TTC549 (cell line): ENCODE results near the gene CNOT9.
"Not testable (repeated sequence)": the region's sequence is repeated elsewhere in the genome, so short reads cannot be mapped to it uniquely, and the experiment has no call there.

ENCODE experiments used
- FAIRE-seq: peaks from 2 replicates; lab custom pipeline; 2012; peaks lifted over from hg19 to GRCh38; lab: Jason Lieb, UNC

Gene CNOT9, protein sequence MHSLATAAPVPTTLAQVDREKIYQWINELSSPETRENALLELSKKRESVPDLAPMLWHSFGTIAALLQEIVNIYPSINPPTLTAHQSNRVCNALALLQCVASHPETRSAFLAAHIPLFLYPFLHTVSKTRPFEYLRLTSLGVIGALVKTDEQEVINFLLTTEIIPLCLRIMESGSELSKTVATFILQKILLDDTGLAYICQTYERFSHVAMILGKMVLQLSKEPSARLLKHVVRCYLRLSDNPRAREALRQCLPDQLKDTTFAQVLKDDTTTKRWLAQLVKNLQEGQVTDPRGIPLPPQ

DNA sequence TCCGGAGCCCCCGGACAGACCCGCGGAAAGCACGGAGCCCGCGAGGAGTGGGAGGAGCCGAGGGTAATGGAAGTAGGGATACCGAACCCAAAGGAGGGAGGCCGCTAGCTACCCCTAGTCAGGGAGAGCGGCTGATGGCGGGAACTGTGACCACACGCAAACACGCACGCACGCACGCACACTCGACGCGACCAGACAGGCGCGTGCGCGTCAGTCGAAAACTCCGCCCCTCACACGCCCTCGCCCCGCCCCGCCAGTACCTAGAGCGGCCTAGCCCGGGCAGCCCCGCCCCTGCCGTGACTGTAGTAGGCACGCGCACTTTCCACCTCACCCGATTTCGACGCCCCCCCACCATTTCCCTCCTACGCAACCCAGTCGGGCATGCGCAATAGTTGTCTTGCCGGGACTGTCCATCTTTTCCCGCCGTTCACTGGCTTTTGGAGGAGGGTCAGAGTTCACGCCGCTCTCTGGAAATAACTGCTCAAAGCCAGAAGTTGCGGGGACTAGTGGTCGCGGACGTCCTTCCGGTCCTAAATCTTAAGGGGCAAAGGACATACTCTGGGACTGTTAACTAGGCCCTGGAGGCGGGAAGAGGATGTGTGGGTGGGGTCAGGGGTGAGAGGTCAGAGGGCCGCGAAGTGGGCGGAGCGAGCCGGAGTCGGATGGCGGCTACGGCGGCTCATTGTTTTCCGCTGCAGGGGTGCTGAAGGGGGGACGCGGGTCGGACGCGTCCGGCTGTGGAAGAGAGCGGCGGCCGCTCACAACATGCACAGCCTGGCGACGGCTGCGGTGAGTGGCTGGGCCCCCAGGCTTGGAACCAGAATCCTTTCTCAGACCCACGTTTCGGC lies at the start of gene CNOT9, which contains the start of gene USP37:
CNOT9 (plus strand) TSS at position 650 of the 848 bp plus-strand sequence; CDS start at position 766, 116 bp downstream.
USP37 (minus strand) TSS at position 162 of the 848 bp plus-strand sequence. CDS start 9,698 bp downstream, outside the sequence.
- FAIRE-seq = peak; percentile 85

DNA sequence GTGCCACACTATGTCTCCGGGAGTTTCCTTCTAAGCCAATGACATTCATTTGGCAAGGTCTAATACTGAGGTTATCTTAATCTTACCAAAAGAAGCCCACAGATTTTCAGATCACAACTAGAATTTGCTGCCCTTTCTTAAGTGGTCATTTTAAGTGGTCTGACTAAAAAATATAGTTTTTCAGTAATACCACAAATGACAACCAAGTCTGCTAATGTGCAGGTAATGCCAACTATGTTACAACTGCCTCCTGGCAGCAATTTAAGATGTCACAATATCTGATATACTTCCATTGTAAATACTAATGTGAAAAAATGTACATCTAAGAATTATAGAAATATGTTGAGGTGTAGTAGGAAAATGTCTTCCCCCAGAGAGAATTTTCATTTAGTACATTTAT lies 49.8 kb upstream of the CNOT9 start:
- FAIRE-seq = no peak

DNA sequence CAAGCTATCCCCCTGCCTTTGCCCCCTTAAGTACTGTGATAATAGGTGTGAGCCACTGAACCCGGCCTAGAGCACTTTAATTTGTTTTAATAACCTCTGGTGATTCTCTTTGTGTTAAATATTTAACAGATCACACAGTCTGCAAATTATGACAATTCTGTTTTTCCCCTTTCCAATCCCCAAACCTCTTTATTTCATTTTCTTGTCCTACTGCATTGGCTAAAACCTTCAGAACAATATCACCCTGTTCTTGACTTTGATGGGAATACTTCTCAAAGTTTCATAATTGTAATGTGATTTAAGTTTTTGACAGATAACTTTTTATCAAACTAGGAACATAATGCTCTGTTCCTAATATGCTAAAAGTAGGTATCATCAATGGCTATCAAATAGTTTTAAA lies 45.0 kb upstream of the CNOT9 start:
- no peak for FAIRE-seq

DNA sequence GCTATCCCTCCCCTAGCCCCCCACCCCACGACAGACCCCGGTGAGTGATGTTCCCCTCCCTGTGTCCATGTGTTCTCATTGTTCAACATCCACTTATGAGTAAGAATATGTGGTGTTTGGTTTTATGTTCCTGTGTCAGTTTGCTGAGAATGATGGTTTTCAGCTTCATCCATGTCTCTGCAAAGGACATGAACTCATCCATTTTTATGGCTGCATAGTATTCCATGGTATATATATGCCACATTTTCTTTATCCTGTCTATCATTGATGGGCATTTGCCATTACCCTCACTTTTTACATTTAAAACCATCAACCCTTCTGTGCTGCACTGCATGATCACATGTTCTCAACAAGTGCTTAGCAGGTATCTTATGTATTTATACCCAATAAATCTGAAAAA lies 40.2 kb upstream of the CNOT9 start:
- not testable (repeated sequence) for FAIRE-seq

DNA sequence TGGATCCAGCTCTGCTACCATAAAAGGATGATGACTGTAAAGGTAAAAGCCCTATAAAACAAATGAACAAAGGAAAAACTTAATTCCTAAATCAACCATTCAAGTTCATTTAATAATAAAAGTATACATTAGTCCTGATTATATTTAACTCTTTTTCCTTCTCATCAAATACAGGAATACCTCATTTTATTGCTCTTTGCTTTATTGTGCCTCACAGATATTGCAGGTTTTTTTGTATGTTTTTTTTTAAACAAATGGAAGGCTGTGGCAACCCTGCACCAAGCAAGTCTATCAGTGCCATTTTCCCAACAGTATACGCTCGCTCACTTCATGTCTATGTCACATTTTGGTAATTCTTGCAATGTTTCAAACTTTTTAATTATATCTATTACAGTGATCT lies 38.6 kb upstream of the CNOT9 start:
- FAIRE-seq = no peak

DNA sequence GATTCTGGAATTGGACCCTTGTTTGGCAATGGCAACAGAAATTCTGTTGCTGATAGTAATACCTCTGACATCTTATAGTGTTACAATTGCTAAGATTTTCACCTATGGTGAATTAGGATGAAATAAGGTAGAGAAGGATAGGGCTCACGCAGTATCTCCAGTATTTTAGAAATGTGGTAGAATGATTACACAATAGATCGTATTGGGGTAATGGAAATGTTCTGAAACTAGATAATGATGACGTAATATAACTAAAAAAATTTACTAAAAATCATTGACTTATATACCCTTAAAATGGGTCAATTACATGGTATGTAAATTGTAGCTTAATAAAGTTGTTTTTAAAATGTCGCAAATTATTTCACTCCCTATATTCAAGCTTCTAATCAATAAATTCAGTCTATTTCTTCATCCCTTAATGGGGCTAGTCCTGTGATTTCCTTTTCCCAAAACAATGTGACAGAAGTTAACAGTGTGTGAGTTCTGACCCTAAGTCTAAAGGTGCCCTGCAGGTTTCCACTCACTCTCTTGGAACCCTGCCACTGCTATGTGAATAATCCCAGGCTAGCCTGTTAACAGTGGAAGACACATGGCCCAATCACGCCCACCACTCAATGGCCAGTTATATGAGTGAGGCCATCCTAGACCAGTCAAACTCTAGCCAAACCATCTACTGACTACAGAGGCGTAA lies 31.7 kb upstream of the CNOT9 start:
- no peak for FAIRE-seq

DNA sequence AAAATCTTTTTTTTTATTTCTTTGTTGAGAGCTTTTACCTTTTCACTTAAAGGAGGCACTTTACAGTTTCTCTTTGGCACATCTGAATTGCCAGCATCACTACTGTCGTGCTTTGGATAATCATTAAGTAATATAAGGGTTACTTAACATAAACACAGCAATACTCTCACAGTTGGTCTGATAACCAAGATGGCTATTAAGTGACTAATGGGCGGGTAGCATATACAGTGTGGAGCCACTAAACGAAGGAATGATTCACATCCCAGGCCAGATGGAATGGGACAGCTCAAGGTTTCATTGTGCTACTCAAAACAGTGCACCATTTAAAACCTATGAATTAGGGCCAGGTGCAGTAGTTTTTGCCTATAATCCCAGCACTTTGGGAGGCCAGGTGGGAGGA lies 28.6 kb upstream of the CNOT9 start:
- FAIRE-seq = no peak

DNA sequence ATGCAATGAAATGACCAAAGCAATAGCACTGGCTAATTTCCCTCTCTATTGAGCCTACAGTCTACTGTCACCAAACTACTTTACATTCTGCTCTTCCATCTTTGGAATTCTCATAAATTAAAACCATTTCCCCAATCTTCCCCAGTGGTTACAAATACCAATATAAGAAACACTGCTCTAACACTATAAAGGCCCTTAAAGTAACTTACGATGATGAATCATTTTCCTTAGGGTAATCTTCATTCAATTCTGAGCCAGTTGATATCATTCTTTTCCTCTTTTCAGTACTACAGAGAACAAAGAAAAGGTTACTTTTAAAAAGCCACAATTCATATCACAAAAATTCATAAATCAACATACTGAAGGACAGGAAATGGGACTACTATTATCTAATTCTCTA lies 22.6 kb upstream of the CNOT9 start:
- no peak for FAIRE-seq

DNA sequence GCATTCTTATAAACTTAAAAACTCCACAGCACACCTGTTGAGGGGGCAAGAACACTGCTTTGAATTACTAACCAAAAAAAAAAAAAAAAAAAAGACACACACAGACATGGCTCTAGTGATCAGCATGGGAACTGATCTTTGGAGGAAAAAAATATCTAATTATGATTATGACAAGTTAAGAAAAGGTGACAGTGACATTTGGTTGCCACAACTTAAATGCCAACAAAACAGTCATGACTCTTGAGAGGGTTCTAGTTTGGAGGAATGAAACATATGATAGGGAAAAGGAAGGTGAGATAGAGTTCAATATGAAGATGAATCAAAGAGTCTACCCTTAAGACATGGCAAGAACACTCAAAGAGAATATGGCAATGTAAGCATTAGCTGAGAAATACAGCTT lies 21.1 kb upstream of the CNOT9 start:
- no peak for FAIRE-seq

DNA sequence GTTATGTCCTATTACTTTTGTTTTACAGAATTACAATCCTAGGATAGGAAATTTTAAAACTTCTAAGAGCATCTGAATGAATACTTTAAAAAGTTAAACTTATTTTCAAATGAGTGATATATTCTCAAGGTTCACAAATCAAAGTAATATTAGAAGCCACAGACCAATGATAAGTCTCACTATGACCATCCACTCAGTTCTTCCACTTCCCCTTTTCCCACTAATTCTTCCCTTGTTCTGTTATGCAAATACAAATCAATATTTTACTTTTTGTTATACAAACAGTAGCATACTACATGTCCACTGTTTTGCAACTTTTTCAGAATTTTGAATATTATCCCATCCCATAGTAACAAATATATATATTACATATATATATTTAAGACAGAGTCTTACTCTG lies 20.7 kb upstream of the CNOT9 start:
- no peak for FAIRE-seq

DNA sequence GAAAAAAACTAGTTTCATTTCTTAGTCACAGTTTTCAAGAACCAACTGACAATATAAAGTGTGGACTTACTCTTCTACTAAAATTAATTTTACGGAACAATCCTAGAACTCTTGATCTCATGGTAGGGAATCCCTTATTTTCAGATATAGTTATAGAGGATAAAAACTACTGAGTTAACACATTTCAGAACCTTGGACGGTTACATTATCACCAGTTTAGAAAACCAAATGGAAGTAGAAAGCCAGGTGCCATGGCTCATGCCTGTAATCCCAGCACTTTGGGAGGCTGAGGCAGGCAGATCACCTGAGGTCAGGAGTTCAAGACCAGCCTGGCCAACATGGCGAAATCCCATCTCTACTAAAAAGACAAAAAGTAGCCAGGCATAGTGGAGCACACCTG lies 14.4 kb upstream of the CNOT9 start:
- not testable (repeated sequence) for FAIRE-seq

DNA sequence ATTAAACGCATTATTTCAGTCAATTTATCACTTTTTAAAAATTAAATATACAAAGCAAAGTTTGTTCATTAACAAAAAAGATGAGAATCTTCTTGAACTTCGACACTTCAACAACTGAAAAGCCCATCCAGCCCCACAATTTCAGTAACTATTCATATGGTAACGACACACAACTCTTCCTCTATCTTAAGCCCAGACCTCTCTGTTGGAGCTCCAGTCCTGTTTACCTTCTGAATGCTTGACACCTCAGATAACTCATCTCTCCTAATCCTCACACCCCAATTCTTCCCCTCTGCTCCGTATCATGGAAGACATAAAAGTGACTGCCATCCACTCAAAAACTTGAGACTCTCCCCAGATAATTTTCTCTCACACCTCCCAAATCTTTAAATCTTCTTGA lies 13.1 kb upstream of the CNOT9 start:
- FAIRE-seq = no peak

DNA sequence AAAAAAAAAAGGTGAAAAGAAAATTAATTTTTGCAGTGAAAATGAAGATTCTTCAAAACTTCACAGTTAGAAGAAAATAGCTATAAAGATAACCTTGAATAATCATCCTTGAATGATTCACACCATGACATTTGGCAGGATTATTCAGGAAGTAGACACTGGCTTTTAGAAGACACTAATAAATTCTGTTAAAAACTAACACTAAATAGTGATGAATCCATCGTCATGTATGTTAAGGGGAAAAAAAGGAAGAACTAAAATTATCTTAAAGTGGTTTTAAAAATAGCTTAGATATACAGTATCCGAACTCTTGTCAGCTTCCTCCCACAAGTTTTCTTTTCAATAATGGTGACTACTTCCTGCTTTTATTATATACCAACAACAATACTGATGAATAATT lies 10.7 kb upstream of the CNOT9 start:
- no peak for FAIRE-seq

DNA sequence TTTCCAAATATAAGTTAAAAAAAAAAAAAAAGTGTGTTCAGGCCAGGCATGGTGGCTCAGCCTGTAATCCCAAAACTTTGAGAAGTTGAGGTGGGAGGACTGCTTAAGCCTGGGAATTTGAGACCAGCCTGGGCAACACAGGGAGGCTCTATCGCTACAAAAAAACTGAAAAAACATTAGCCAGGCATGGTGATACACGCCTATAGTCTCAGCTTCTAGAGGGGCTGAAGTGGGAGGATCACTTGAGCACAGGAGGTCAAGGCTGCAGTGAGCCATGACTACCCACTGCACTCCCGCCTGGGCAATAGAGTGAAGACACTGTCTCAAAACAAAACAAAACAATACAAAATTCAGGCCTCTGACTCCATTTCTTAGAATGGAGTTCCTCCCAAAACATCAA lies 9.7 kb upstream of the CNOT9 start:
- no peak for FAIRE-seq

DNA sequence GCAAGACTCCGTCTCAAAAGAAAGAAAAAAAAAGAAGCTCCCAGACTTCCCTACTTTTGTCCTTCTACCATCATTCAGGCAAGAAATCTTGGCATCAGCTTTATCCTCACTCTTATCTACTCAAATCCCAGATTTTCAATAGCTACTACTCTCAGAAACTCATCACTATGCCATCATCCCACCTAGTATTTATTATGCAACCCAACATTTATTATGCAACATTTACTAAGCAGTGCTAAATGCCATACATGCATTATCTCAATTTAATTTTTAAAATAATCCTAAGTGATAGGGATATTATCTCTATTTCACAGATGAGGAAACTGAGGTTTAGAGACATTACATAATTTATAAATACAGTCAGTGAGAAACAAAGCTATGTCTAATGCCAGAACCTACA lies 4.6 kb upstream of the CNOT9 start:
- no peak for FAIRE-seq

DNA sequence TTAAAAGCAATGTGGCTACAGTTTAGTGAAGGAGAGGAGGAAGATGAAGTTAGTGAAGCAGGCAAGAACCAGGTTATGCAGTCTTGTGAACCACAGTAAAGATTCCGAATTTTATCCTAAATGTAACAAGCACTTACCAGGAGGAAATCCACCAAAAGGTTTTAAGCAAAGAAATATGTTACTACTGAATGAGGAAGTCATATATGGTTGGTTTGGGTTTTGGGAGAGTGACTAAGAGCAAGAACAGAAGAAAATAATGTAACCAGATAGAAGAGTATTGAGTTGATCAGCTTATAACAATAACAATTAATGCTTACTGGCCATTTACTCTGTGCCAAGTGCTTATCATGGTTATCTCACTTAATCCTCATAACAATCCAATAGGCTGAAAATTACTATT lies 2.3 kb upstream of the CNOT9 start:
- no peak for FAIRE-seq

DNA sequence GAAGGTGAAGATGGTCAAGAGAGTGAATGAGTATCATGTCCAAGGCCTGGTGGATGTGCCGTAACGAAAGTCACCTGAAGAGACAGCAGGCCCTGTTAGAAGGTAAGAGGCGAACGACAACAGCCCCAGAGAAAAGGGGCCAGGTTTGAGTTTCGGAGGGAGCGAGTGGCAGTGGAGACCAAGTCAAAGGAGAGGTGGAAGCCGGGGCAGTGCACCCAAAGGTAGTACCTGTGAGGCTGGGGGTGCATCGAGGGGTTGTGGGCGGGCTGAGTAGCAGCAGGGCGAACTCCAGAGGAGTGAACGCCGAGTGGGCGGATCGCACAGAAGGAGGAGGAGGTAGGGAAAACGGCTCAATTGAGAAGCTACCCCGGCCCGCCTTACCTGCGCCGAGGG lies 846 bp upstream of the CNOT9 start:
- FAIRE-seq = no peak

DNA sequence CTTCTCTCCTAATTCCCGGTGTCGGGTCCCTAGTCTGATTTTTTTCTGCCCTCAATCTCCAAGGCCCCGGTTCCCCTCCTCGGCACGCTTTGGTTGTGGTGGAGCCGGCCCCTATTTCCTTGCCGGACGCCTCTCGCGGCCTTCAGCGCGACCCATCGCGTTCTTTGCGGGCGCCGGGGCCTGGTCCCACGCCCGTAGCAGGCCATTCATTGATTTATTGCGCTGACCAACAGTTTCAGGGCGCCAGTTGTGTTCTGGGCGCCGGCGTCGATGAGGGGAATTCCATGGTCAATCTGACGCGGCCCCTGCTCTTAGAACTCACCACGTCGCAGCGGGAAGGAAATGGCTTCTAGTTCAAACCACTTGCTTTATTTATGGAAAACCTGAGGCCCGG lies 396 bp downstream of the CNOT9 start:
- no peak for FAIRE-seq

DNA sequence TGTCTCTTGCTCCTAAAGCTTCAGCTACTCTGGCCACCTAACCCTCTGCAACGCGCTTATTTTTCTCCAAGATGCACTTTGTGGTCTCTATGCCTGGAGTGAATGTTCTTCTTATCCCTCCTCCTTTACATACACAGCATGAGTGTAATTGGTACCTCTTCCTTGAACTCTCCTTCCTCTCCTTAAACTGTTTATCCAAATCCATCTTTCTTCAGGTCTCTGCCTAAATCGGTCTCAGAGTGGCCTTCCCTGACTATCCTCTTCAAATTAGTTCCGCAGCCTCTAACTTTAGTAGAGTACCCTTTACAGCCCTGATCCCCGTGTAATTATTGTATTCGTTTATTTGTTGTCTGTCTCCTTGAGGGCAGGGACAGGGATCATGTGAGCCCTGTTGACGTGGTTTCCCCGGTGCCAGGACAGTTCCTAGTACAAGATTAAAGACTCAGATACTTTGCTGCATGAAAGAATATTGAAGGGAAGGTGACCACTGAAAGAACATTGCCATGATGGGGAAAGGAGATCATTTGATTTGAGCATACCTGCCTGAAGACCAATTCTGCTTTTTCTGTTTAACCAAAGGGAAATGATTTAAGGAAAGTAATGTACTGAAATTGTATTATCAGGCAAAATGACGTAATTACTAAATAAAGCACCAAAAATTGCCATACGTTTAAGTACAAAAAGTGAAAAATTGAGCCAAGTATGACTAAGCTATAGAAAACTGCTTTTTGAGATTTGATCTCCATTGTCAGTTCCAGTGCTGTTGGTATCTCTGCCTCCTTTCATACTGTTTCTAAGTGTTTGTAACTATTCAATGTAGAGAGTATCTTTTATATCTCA lies 1.2 kb downstream of the CNOT9 start:
- no peak for FAIRE-seq

DNA sequence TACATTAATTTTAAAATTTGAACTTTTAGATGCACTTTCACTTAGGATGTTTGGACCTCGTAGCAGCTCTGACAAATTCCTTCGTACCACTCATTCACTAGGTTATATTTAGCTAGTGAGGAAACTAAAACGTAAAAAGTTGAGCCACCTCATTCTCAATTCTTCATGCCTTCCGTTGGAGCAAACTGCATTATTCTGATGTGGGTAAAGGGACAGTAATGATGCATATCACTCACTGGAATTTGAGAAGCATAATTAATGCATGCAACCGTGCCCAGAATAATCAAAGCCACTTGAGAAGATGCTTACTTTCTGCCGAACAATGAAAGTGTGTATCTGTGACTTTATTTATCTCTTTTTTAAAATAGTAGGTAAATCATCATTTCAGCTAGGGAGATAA lies 2.2 kb downstream of the CNOT9 start:
- no peak for FAIRE-seq

DNA sequence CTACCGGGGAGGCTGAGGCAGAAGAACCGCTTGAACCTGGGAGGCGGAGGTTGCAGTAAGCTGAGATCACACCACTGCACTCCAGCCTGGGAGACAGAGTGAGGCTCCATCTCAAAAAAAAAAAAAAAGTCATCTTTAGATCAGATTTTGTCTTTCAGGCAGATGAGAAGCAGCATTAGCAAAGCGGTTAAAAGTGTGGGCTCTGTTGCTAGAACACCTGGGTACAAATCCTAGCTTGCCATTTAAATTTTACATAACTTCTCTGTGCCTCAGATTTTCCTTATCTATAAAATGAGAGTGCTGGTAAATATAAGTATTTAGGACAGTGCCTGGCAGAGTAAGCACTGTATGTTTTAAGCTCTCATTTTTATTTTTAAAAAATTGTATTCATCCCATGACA lies 8.2 kb downstream of the CNOT9 start:
- FAIRE-seq = no peak
